Trophoblast cell (in vitro differentiated cells and primary cell): ENCODE measurements around the gene ARNT2.

Source experiments
- DNase-seq, 2 donors: peaks; one replicate each; pipeline ENCODE4 v3.0.0-alpha.2; 2016
- H2AFZ ChIP-seq: 2 replicates; pipeline ENCODE4 v1.6.1; 2013; ENCODE audit warnings: low read length, moderate library complexity, mild to moderate bottlenecking; ENCODE audit not compliant: insufficient read depth, poor library complexity
- H2AK5ac ChIP-seq: 2 replicates; pipeline ENCODE4 v1.6.1; 2013; ENCODE audit warnings: mild to moderate bottlenecking, low read length
- H2BK120ac ChIP-seq: 2 replicates; pipeline ENCODE4 v1.6.1; 2013; ENCODE audit warnings: low read length, mild to moderate bottlenecking, moderate library complexity; ENCODE audit not compliant: insufficient read depth, poor library complexity
- H2BK12ac ChIP-seq: 2 replicates; pipeline ENCODE4 v1.6.1; 2013; ENCODE audit warnings: mild to moderate bottlenecking, low read length, moderate library complexity
- H2BK5ac ChIP-seq: 2 replicates; pipeline ENCODE4 v1.6.1; 2013; ENCODE audit warnings: low read length, low read depth, moderate library complexity, mild to moderate bottlenecking; ENCODE audit not compliant: poor library complexity
- H3K14ac ChIP-seq: 2 replicates; pipeline ENCODE4 v1.6.1; 2013; ENCODE audit warnings: mild to moderate bottlenecking, low read length
- H3K18ac ChIP-seq: 2 replicates; pipeline ENCODE4 v1.6.1; 2013; ENCODE audit warnings: mild to moderate bottlenecking, low read length
- H3K23ac ChIP-seq: 2 replicates; pipeline ENCODE4 v1.6.1; 2013; ENCODE audit warnings: low read length
- H3K27ac ChIP-seq: 2 replicates; pipeline ENCODE4 v1.5.1; 2013; ENCODE audit warnings: low read depth, mild to moderate bottlenecking, inconsistent platforms, low read length, moderate library complexity
- H3K27me3 ChIP-seq: 2 replicates; pipeline ENCODE4 v1.6.1; 2013; ENCODE audit warnings: inconsistent platforms, mild to moderate bottlenecking, low read length, moderate library complexity; ENCODE audit not compliant: insufficient read depth
- H3K36me3 ChIP-seq, 2 experiments: 1 replicate in 1 of 2; 2 replicates in 1 of 2; pipeline ENCODE4 v1.6.1; 2013; ENCODE audit warnings: low read length in 2 of 2, mild to moderate bottlenecking in 2 of 2, moderate library complexity in 1 of 2; ENCODE audit not compliant: insufficient read depth in 2 of 2, control insufficient read depth in 1 of 2
- H3K4ac ChIP-seq: 2 replicates; pipeline ENCODE4 v1.6.1; 2013; ENCODE audit warnings: low read depth, mild to moderate bottlenecking, low read length, moderate library complexity
- H3K4me1 ChIP-seq, 2 experiments: 1 replicate in 1 of 2; 2 replicates in 1 of 2; pipeline ENCODE4 v1.6.1; 2013; ENCODE audit warnings: low read length in 2 of 2, mild to moderate bottlenecking in 2 of 2, moderate library complexity in 1 of 2; ENCODE audit not compliant: insufficient read depth in 2 of 2, control insufficient read depth in 1 of 2
- H3K4me2 ChIP-seq: 2 replicates; pipeline ENCODE4 v1.6.1; 2013; ENCODE audit warnings: inconsistent platforms, mild to moderate bottlenecking, low read length, moderate library complexity
- H3K4me3 ChIP-seq: 2 replicates; pipeline ENCODE4 v1.5.1; 2013; ENCODE audit warnings: mild to moderate bottlenecking, low read depth, low read length, inconsistent platforms
- H3K79me1 ChIP-seq: one replicate; pipeline ENCODE4 v1.6.1; 2013; ENCODE audit warnings: low read length
- H3K79me2 ChIP-seq: 2 replicates; pipeline ENCODE4 v1.6.1; 2013; ENCODE audit warnings: low read length, mild to moderate bottlenecking; ENCODE audit not compliant: control insufficient read depth, insufficient read depth, poor library complexity
- H3K9ac ChIP-seq: 2 replicates; pipeline ENCODE4 v1.6.1; 2013; ENCODE audit warnings: mild to moderate bottlenecking, low read length
- H3K9me3 ChIP-seq: 2 replicates; pipeline ENCODE4 v1.6.1; 2013; ENCODE audit warnings: low read depth, mild to moderate bottlenecking, control low read depth, inconsistent platforms, low read length; ENCODE audit not compliant: insufficient read depth
- H4K12ac ChIP-seq: 2 replicates; pipeline ENCODE4 v1.6.1; 2013; ENCODE audit warnings: low read depth, mild to moderate bottlenecking, low read length, moderate library complexity
- H4K8ac ChIP-seq: 2 replicates; pipeline ENCODE4 v1.6.1; 2013; ENCODE audit warnings: low read depth, mild to moderate bottlenecking, low read length, moderate library complexity
- H4K91ac ChIP-seq: one replicate; pipeline ENCODE4 v1.6.1; 2013; ENCODE audit warnings: low read depth, mild to moderate bottlenecking, low read length, moderate library complexity
- WGBS: extraction: QIAGEN DNeasy Blood & Tissue Kit; methylation state at CpG from one replicate; pipeline ENCODE4 v1.1.7; 2013; ENCODE audit warnings: missing lambda C conversion rate; ENCODE audit not compliant: insufficient read length, insufficient coverage; ENCODE audit errors: extremely low coverage; 5-methylcytosine and 5-hydroxymethylcytosine counted together

Gene ARNT2

GRCh38 chr15:80462836-80463512 lies 58.8 kb downstream of the ARNT2 start:
- Histone ChIP-seq H4K91ac (no peak overlapping the region), H3K18ac (no peak overlapping the region), H2BK120ac (no peak overlapping the region), H3K9me3 (peaks cover 2% of the 10 kb centered on the region), H3K9ac (no peak overlapping the region), H2BK5ac (no peak overlapping the region), H3K14ac (no peak overlapping the region), H3K79me2 (no peaks in the 10 kb centered on the region), H3K27me3 (no peaks in the 10 kb centered on the region), H3K79me1 (no peaks in the 10 kb centered on the region), H4K8ac (no peak overlapping the region), H3K23ac (no peak overlapping the region), H3K4me2 (no peak overlapping the region), H3K4me3 (no peak overlapping the region), H3K36me3 (no peaks in the 10 kb centered on the region), H2AK5ac (no peak overlapping the region), H3K27ac (no peak overlapping the region), H2BK12ac (no peak overlapping the region), H3K4me1 (no peaks in the 10 kb centered on the region), H2AFZ (no peak overlapping the region), H3K4ac (no peak overlapping the region), H4K12ac (no peak overlapping the region)
- peak; percentile 65 to 88 for DNase-seq
- WGBS: no CpG with 5 or more reads among the region's 8 CpGs

- H2BK120ac ChIP-seq: no peak overlapping the region
- H3K4ac ChIP-seq: no peak overlapping the region
- no peak overlapping the region for H2AFZ ChIP-seq
- no peak overlapping the region for H3K23ac ChIP-seq
- H3K9me3 ChIP-seq: peaks cover 2% of the 10 kb centered on the region
- no peak overlapping the region for H3K4me2 ChIP-seq
- H3K9ac ChIP-seq: no peak overlapping the region
- H4K12ac ChIP-seq: no peak overlapping the region
- H3K27me3 ChIP-seq: no peaks in the 10 kb centered on the region
- H3K79me1 ChIP-seq: no peaks in the 10 kb centered on the region
- no peak overlapping the region for H3K14ac ChIP-seq
- H3K27ac ChIP-seq: no peak overlapping the region
- H2AK5ac ChIP-seq: no peak overlapping the region
- no peaks in the 10 kb centered on the region for H3K4me1 ChIP-seq
- H3K18ac ChIP-seq: no peak overlapping the region
- no peak overlapping the region for H4K91ac ChIP-seq
- H2BK5ac ChIP-seq: no peak overlapping the region
- no peaks in the 10 kb centered on the region for H3K36me3 ChIP-seq
- no CpG with 5 or more reads among the region's 4 CpGs for WGBS
- H3K4me3 ChIP-seq: no peak overlapping the region
- no peak overlapping the region for H4K8ac ChIP-seq
- no peak for DNase-seq
- H2BK12ac ChIP-seq: no peak overlapping the region
- no peaks in the 10 kb centered on the region for H3K79me2 ChIP-seq
Observed at GRCh38 chr15:80464951-80465625, 60.9 kb downstream of the ARNT2 start.

DNA sequence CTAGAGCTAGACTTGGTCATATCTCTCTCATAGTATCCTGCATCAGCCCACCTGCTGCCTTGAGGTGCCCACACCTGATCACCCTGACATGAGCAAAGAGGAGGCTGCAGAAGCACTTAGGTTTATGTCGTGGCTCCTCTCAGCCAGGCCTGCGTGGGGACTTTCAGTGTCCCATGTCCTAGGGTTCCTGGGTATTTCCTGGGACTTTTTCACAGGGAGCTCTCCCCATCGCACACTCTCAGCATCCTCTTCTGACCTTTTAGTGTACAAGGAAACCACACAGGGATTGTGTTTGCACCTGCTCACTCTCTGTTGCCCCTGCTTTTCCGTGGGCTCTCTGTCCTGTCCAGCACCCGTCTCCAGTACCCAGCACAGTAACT lies 61.4 kb downstream of the ARNT2 start:
- H3K4me3 ChIP-seq: no peak overlapping the region
- no peak overlapping the region for H3K9ac ChIP-seq
- peaks cover 2% of the 10 kb centered on the region for H3K9me3 ChIP-seq
- DNase-seq: no peak
- no peak overlapping the region for H4K12ac ChIP-seq
- no peaks in the 10 kb centered on the region for H3K36me3 ChIP-seq
- no peaks in the 10 kb centered on the region for H3K27me3 ChIP-seq
- no peak overlapping the region for H2AFZ ChIP-seq
- no peak overlapping the region for H2BK5ac ChIP-seq
- no peak overlapping the region for H2BK12ac ChIP-seq
- H3K4ac ChIP-seq: no peak overlapping the region
- no peaks in the 10 kb centered on the region for H3K79me1 ChIP-seq
- no peak overlapping the region for H3K18ac ChIP-seq
- no peak overlapping the region for H4K91ac ChIP-seq
- no peaks in the 10 kb centered on the region for H3K4me1 ChIP-seq
- no peaks in the 10 kb centered on the region for H3K79me2 ChIP-seq
- H2BK120ac ChIP-seq: no peak overlapping the region
- no peak overlapping the region for H3K4me2 ChIP-seq
- no peak overlapping the region for H3K14ac ChIP-seq
- no peak overlapping the region for H4K8ac ChIP-seq
- no peak overlapping the region for H3K27ac ChIP-seq
- H2AK5ac ChIP-seq: no peak overlapping the region
- WGBS: no CpG with 5 or more reads among the region's 5 CpGs
- H3K23ac ChIP-seq: no peak overlapping the region

- Histone ChIP-seq H2BK12ac (no peak overlapping the region), H3K36me3 (no peaks in the 10 kb centered on the region), H3K14ac (no peak overlapping the region), H3K79me1 (no peaks in the 10 kb centered on the region), H3K4me1 (no peaks in the 10 kb centered on the region), H3K79me2 (no peaks in the 10 kb centered on the region), H3K27me3 (no peaks in the 10 kb centered on the region), H3K27ac (no peak overlapping the region), H3K4ac (no peak overlapping the region), H2BK5ac (no peak overlapping the region), H3K9ac (no peak overlapping the region), H3K4me3 (no peak overlapping the region), H2AK5ac (no peak overlapping the region), H3K4me2 (no peak overlapping the region), H2AFZ (no peak overlapping the region), H3K18ac (no peak overlapping the region), H3K9me3 (peaks cover 2% of the 10 kb centered on the region), H3K23ac (no peak overlapping the region), H4K8ac (no peak overlapping the region), H2BK120ac (no peak overlapping the region), H4K91ac (no peak overlapping the region), H4K12ac (no peak overlapping the region)
- DNase-seq: peak; percentile 6 to 73
- WGBS: no CpG with 5 or more reads among the region's 2 CpGs
Observed at GRCh38 chr15:80466543-80466942, 62.4 kb downstream of the ARNT2 start.
